Measurements from ENCODE around the gene SLC25A26.

The SLC25A26 gene

DNA sequence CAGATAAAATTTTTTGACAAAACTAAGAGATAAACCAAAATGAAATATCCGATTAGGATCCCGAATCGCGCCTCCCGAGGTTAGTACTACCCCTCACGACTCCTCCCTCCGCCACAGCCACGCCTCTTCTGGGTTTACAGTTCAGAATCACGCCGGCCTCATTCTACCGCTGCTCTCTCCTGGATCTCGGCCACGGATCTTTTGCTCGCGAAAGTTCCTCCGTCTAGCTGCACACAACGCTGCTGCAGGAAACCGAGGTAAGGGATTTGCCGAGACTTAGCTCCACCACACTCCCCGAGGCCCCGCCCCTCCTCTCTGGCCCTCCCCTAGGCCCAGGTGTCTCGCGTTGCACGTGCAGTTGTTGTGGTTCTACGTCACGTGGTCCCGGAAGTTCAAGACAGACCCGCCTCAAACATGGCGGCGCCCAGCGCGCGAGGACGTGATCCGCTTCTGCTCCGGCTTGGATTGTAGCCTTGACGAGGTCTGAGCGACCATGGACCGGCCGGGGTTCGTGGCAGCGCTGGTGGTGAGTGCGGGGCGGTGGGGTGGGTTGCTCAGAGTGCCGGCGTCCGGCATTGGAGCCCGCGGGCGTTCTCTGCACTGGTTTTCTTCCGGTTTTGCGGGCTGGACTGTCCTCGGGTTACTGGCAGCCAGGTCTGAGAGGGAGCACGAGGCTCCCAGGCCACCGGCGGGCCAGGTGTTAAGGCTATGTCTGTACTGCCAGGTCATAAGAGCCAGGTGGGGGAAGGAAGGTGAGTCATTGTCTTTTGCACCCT is at the start of gene SLC25A26:
Gene SLC25A26 (plus strand): TSS at position 400 of the 776 bp plus-strand sequence. CDS start 94 bp downstream, at position 494.
- DNase-seq (ENCODE audit: extremely low spot score, insufficient read length, low read depth): peak; percentile 97
- FAIRE-seq: peak; percentile 98

DNA sequence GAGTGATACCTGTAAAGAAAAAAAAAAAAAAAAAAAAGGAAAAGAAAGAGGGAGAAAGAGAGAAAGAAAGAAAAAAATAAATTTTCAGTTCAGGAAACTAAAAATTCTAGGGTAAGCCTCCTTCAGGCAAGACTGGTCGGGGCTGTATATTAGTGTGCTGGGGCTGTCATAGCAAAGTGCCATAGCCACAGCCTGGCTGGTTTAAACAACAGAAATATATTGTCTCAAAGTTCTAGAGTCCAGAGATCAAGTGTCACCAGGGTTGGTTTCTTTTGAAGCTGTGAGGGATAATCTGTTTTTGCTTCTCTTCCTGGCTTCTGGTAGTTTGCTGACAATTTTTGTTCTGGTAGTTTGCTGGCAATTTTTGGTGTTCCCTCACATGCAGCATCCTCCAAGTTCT is 48.4 kb upstream of the SLC25A26 start:
- DNase-seq (ENCODE audit: extremely low spot score, insufficient read length, low read depth) (no peak), FAIRE-seq (no peak)

- DNase-seq (ENCODE audit: extremely low spot score, insufficient read length, low read depth) (no peak), FAIRE-seq (no peak)
Observed at GRCh38 chr3:66177026-66177425, 43.8 kb upstream of the SLC25A26 start.

DNA sequence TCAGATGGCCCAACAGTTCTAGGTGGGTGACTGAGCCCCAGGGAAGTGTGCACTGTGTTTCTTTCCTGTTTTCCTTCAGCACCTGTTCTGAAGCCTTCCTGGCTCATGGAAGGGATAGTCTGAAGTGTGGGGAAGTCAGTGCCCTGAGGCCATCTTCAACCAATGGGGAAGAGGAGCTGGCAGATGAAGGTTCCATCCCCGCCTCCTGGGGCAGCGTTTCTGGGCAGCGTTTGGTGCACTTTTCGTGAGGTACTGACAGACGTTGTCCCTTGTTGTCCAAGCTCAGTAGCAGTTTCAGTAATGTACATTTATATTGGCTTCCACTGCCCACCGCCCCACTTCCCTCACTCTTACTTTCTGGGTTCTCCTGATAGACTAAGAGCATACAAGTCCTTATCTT is 42.6 kb upstream of the SLC25A26 start:
- no peak for DNase-seq (ENCODE audit: extremely low spot score, insufficient read length, low read depth)

DNA sequence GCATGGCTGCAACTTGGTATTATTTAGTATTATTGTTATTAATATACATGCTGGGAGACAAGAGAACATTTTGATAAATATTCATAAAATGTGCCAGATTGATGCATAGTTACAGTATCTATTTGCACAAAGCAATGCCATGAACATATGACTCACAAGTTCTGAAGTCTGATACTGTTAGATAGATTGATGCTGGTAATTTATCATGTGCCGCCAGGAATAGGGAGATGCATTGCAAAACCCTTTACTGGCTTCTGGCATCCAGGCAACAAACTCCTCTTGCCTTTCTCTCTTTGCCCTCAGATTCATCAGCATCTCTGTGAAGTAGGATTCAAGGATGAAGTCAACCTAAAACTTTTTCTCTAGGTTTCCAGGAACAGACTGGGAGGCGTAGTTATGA is 41.0 kb upstream of the SLC25A26 start:
- no peak for FAIRE-seq
- DNase-seq (ENCODE audit: extremely low spot score, insufficient read length, low read depth): no peak

More for the DNA sequence above, 42.6 kb upstream of the SLC25A26 start:
- no peak for FAIRE-seq

- no peak for FAIRE-seq
- DNase-seq (ENCODE audit: extremely low spot score, insufficient read length, low read depth): no peak
Observed at GRCh38 chr3:66181764-66182163, 39.0 kb upstream of the SLC25A26 start.

DNA sequence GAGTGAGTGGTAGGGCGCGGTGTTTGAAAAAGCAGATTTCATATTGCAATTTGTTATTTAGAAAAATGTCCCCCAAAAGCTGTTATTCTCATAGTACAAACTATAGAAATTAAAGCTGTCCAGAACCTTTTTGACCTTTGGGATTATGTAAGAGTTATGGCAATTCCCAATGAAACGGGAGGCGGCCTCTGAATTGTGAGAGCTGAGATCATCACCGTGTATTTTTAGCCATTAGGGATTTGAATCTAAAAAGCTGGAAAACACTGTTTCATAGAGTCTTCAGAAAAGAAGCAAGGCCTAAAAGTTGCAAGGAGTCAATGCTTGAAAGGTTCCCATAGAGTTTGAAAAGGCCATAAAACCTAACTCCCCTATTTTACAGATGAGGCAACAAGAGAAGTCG is 38.6 kb upstream of the SLC25A26 start:
- FAIRE-seq (no peak), DNase-seq (ENCODE audit: extremely low spot score, insufficient read length, low read depth) (no peak)

DNA sequence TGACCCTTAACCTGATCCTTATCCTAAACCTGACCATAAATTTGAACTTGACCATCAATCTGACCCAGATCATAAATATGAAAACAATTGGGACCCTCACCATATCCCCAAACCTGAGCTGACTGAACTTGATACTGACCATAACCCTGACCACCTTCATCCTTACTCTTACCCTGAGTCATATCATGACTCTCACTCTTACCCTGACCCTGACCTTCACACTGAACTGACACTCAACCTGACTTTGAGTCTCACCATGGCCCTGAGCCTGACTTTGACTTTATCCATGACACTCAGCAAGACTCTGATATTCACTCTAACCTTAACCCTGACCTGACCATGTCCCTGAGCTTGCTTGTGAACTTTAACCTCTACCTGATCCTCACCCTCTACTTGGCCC is 34.3 kb upstream of the SLC25A26 start:
- DNase-seq (ENCODE audit: extremely low spot score, insufficient read length, low read depth): no peak
- FAIRE-seq: no peak

DNA sequence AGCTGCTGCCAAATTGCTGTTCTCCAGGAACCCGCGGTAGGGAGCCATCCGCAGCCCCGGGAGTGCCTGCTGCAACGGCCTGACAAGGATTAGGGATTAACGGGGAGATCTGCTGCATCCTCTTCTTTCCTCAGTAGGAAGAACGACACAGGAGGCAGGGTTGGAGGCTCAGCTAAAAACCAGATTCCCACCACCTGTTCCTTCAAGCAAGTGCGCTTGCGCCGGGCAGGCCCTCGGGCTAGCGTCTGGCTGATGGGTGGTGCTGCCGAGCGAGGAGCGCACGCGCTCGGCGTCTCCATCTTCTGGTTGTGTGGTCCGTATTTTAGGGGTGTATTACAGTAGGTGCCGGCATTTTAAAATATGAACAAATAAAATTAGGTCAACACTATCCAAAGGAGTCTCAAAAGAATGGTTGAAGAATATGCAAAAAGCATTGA is 25.4 kb upstream of the SLC25A26 start:
- FAIRE-seq (no peak), DNase-seq (ENCODE audit: extremely low spot score, insufficient read length, low read depth) (no peak)

DNA sequence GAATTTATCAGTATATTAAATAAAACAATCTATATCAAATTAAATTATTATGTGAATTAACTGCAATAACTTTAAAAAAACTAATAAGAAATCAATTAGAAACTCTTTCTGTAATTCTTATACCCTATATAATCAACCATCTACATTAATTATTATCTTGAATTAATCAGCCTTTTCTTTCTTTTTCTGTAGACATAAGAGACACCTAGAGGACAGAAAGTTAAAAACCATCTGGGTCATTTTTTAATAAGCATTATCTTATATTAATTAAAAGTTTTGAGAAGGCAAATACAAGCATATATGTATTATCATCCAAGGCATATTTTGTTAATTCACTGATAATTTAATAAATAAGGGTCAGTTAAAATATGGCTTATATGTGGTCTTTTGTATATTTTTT is 24.2 kb upstream of the SLC25A26 start:
- FAIRE-seq (no peak), DNase-seq (ENCODE audit: extremely low spot score, insufficient read length, low read depth) (no peak)

GRCh38 chr3:66198437-66199088 is 22.2 kb upstream of the SLC25A26 start:
- FAIRE-seq: no peak
- DNase-seq (ENCODE audit: extremely low spot score, insufficient read length, low read depth): no peak

- no peak for DNase-seq (ENCODE audit: extremely low spot score, insufficient read length, low read depth)
- no peak for FAIRE-seq
Observed at GRCh38 chr3:66199089-66199473, 21.7 kb upstream of the SLC25A26 start.

DNA sequence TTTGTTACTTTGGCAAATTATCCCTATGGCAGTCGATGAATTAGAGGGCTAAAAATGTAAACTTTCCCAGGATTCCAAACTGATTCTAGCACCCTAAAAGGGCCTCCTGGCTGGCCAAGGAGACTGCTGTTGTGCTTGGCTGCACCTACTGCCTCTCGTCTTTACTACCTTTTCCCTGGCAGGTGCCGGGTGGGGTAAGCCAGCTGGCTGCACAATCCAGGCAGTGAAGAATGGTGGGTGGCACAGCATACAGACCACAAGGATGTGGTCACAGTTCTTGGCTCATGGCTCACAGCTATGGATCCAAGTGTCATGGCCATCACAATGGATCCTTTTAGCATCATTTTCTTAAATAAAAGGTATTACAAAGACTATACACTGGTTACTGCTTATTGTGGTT is 20.7 kb upstream of the SLC25A26 start:
- no peak for FAIRE-seq
- no peak for DNase-seq (ENCODE audit: extremely low spot score, insufficient read length, low read depth)

- DNase-seq (ENCODE audit: extremely low spot score, insufficient read length, low read depth) (no peak), FAIRE-seq (no peak)
Observed at GRCh38 chr3:66200786-66201185, 20.0 kb upstream of the SLC25A26 start.

DNA sequence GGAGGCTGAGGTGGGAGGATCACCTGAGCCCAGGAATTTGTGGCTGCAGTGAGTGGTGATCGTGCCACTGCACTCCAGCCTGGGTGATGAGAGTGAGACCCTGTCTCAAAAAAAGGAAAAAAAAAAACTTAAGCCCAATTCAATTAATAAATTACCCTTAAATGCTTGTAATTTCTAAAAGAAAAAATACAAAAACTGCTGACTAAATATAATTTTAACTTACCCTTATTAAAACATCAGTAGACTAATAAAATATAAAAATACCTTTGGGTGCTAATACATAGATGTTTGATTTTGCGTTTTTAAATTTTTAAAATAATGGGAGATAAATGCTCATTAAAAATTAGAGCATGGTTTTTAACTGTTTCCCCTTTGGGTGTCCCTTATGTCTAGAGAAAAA is 17.5 kb upstream of the SLC25A26 start:
- FAIRE-seq (no peak), DNase-seq (ENCODE audit: extremely low spot score, insufficient read length, low read depth) (no peak)

DNA sequence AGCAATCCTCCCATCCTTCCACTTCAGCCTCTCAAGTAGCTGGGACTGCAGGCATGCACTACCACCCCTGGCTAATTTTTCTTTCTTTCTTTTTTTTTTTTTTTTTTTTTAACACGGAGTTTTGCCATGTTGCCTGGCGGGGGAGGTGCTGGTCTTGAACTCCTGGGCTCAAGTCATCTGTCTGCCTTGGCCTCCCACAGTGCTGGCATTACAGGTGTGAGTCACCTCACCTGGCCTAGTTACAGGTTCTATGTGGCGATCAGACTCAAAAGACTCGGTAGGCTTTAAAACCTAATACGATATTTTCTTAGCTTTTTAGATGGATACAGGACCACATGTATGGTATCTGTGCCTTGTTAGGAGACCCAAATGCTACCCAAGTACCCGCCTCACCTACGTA is 14.0 kb upstream of the SLC25A26 start:
- DNase-seq (ENCODE audit: extremely low spot score, insufficient read length, low read depth): no peak
- FAIRE-seq: no peak

- FAIRE-seq (no peak), DNase-seq (ENCODE audit: extremely low spot score, insufficient read length, low read depth) (no peak)
Observed at GRCh38 chr3:66208189-66208588, 12.6 kb upstream of the SLC25A26 start.

GRCh38 chr3:66210687-66211295 is 10.0 kb upstream of the SLC25A26 start:
- no peak for FAIRE-seq
- DNase-seq (ENCODE audit: extremely low spot score, insufficient read length, low read depth): no peak

- FAIRE-seq: no peak
- no peak for DNase-seq (ENCODE audit: extremely low spot score, insufficient read length, low read depth)
Observed at GRCh38 chr3:66211779-66212178, 9.0 kb upstream of the SLC25A26 start.

DNA sequence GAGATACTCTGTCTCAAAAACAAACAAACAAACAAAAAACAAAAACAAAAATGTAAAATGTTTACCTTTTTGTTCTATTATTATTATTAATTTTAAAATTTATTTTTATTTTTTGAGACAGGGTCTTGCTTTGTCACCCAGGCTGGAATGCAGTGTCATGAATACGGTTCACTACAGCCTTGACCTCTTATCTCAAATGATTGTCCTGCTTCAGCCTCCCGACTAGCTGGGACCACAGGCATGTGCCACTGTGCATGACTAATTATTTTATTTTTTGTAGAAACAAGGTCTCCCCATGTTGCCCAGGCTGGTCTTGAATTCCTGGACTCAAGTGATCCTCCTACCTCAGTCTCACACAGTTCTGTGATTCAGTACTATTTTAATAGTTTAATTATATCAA is 5.7 kb upstream of the SLC25A26 start:
- no peak for DNase-seq (ENCODE audit: extremely low spot score, insufficient read length, low read depth)
- no peak for FAIRE-seq

DNA sequence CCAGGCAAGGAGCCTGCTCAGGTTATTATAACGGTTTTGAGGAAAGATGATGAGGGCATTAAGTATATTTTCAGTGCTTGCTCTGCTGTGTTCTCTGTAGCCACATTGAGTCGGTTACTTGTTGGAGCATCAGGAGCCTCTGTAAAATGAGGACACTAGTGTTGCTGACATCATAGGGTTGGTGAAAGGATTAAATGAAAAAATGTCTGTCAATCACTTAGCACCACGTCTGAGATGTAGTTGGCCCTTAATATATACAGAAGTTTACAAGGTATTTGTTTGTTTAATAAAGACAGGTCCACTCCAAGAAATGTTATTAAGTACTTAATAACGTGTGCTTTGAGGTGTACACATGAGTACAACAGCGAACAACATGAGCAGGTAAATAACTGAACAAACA is 735 bp upstream of the SLC25A26 start:
- FAIRE-seq: no peak
- DNase-seq (ENCODE audit: extremely low spot score, insufficient read length, low read depth): no peak

Data from GM18507 (cell line).